HG03460 (cell line): ENCODE measurements around the gene VSX2.
"Not testable (repeated sequence)": the region's sequence is repeated elsewhere in the genome, so short reads cannot be mapped to it uniquely, and the experiment has no call there.

Experiments used
- ATAC-seq: cut with Tn5 transposase; IDR thresholded peaks from one replicate; pipeline ENCODE4 v1.9.1; 2021; ENCODE audit not compliant: unreplicated experiment

VSX2 gene

DNA sequence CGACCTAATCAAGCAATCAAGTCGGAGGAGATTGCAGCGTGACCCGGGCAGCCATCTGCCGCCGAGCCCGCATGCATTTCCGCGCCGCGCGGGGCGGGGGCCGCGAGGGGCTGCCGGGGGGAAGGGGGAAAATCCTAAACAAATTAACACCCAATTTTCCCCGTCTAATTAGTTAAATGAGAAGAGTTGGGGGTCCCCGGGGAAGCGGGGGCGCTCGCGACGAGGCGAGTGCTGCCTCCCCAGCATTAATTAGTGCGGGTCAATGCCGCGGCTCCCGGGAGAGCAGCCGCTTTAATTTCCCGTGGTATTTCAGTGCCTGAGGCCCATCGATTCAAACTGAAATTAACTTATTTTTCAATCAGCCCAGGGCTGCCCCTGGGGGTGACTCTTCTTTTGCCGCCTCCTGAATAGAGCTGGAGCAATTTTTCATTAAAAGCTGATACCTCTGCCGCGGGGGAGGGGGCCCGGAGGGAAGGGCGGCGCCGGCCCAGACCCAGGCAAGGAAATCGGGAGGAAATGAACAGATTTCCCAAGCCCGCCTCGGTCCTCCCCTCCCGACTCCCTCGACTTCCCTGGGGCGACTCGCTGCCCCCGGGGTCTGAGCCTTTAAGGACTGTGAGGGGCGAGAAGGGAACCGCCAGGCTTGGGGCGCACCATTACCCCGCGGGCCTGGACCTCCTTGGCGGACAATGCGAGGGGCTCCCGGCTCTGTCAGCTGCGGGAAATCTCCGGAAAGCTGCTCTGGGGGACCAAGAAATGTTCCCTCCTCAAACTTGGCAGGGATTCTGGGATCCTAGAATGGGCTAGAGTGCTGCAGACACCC is 18.9 kb downstream of the VSX2 start:
- no peak for ATAC-seq

GRCh38 chr14:74258764-74259035 is 19.5 kb downstream of the VSX2 start:
- ATAC-seq = no peak

- ATAC-seq = no peak
Measured at GRCh38 chr14:74259513-74259912, 20.3 kb downstream of the VSX2 start.

GRCh38 chr14:74260525-74261233 is 21.4 kb downstream of the VSX2 start:
- ATAC-seq = no peak

GRCh38 chr14:74261288-74261687 is 22.0 kb downstream of the VSX2 start:
- ATAC-seq = no peak

DNA sequence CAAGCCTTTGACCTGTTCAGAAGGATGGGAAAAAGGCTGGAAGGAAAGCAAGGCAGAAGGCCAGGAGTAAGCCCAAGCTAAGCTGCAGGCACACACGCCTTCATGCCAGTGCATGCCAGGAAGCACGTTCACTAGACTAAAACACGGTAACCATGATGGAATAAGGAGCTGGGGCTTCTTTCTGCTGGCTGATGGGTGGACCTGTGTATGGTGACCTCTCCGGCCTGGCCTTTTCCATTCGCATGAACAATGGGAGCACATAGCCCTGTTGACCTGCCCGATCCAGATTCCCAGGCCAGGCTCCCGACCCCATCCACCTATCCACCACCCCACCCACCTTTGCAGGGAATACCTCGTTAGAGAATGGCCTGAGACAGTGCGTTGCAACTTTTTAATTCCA is 22.8 kb downstream of the VSX2 start:
- ATAC-seq = no peak

DNA sequence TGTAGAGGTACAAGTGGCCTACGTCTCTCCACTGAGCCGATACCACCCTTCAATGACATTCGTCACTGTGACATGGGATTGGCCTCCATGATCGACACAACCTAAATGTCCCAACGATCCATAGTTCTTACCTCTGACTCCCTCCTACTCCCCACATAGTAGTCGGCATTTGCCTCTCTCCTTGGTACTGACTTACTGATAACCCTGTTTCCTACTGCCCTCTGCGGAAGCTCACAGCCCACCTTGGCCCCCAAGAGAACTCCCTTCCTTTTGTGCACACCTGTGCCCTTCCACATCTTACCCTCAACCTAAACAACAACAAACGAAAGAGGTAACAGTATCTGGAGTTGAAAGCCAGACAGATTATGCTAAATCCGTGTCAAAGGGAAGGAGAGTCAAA is 23.9 kb downstream of the VSX2 start:
- ATAC-seq = no peak

DNA sequence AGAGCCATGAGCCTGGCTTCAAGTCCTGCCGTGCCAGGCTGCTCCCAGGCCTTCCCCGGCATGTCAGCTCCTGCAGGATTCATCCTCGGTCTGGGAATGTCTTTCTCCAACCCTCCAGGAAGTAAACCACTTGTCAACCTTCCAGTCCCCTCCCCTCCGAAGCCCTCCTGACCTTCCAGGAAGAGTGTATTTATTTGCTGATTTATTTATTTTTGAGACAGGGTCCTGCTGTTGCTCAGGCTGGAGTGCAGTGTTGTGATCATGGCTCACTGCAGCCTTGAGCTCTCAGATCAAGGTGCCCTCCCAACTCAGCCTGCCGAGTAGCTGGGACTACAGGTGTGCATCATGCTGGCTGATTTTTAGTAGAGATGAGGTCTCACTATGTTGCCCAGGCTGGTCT is 24.7 kb downstream of the VSX2 start:
- no peak for ATAC-seq

- no peak for ATAC-seq
Measured at GRCh38 chr14:74265301-74265965, 26.2 kb downstream of the VSX2 start.

DNA sequence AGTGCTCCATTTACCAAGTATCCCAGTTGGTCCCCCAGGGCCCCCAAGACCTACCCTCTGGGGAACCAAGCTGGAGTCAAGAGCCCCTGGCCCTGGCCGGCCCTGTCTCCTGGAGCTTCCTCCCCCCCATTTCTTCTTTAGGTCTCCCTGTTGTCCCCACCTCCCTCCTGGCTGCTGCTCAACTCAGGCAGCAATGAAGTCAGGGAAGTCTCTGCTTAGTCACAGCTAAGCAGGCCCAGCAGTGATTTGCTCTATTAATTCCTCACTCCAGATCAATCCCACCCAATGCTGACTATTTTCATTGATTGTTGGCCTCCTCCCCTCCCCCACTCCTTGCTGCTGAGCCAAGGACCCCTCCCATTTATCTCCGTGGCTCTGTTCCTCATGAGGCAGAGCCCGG is 28.3 kb downstream of the VSX2 start:
- no peak for ATAC-seq

DNA sequence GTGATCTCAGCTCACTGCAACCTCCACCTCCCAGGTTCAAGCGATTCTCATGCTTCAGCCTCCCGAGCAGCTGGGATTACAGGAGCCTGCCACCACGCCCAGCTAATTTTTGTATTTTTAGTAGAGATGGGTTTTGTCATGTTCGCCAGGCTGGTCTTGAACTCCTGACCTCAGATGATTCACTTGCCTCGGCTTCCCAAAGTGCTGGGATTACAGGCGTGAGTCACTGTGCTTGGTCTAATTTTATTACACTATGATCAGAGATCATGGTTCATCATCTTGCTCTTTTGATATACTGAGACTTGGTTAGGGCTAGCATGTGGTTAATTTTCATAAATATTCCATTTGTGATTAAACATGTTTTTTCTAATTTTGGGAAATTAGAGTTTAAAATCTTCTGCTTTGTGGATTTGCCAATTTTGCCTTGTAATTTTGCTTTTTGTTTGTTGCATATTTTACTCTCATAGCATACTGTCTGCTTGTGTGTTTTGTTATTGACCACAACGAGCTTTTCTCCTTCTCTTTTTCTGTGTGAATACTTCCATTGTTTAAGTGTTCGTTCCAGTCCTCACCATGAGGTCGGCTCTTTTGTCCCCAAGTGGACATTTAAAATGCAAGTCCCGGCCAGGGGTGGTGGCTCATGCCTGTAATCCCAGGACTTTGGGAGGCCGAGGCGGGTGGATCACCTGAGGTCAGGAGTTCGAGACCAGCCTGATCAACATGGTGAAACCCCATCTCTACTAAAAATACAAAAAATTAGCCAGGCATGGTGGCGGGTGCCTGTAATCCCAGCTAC is 31.3 kb downstream of the VSX2 start:
- not testable (repeated sequence) for ATAC-seq

GRCh38 chr14:74271365-74271764 is 32.1 kb downstream of the VSX2 start:
- ATAC-seq = no peak

DNA sequence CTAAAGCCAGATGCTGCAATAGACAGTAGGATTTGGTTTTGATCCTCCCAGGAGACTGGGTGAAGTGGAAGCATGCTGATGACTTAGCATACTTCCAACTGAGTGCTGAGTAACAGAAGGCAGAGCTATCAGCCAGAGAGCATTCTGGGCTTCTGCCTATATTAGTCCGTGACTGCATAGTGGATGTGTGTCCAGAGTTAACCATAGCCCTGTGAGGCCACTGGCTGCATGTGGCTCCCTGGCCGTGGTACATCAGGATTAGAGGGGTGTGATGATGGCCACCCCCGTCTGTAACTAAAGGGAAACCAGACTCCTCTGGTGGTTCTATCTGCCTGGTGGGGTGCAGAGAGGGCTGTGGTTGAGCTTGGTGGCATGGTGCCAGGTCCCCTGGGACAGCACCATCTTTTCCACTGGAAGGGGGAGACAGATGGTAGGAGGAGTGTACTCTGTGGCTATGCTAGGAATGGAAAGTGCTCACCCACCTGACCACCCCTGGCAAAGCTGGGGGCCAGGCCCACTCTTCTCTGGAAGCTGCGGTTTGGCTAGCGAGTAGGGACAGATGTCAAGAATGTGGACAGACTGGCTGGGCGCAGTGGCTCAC is 36.1 kb downstream of the VSX2 start:
- no peak for ATAC-seq

GRCh38 chr14:74278080-74278479 is 38.8 kb downstream of the VSX2 start:
- ATAC-seq = no peak

DNA sequence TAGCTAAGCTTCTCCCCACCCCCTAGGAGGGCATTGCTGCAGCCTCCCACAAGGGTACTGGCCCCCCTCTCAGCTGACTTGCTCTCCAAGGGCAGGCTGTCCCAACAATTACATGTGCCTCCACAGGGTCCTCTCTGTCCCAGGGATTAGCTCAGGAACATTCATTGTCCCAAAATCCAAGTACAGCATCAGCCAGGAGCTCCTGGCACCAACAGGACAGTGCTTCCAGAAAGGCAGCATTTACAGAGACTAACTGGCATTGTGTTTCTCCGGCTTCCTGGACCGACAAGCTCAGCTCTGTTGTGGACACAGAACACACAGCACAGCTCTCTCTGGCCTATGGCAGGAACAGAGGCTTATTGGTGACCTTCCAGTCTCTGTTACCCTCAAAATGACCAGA is 41.8 kb downstream of the VSX2 start:
- no peak for ATAC-seq

- no peak for ATAC-seq
Measured at GRCh38 chr14:74286736-74287135, 47.5 kb downstream of the VSX2 start.

DNA sequence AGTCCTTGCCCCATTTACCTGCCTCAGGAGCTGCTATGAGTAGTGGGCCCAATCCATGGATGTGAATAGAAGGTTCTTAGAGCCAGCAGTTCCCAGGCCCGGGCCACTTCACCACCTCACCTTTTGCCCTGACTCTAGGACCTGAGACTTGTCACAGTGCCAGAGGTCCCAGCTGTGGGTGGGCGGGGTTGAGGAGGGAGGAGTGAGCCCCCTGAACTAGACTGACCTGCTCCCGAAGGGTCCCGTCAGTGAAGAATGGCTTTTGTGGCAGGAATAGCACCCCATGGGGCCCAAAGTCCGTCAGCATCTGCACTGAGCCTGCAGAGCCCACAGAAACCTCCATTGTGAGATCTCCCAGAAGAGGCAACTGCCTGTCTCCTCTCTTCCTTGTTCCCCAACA is 50.6 kb downstream of the VSX2 start:
- ATAC-seq = no peak

- no peak for ATAC-seq
Measured at GRCh38 chr14:74290415-74290814, 51.2 kb downstream of the VSX2 start.

- no peak for ATAC-seq
Measured at GRCh38 chr14:74292061-74292460, 52.8 kb downstream of the VSX2 start.

DNA sequence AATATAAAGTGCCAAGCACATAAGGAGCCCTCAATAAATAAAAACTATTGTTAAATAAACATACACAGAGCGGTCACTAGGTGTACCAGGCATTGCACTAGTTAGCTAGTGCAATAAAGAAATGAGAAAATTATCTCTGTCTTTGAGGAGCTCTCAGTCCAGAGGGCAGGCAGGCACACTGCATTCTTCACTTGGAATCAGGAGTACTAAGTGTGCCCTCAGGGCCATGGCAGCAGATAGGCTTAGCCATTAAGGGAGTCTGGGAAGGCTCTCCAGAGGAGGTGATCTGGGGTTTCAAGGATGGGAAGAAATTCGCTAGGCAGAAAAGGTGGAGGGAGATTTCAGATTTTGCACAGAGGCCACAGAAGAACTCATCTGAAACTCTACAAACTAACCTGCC is 54.4 kb downstream of the VSX2 start:
- ATAC-seq = no peak

- no peak for ATAC-seq
Measured at GRCh38 chr14:74296037-74296467, 56.8 kb downstream of the VSX2 start.
